Measurements from ENCODE around the gene PKD2L1. TPM values are rescaled to one million over a fixed set of nuclear protein-coding genes. Genes with fewer than 3 reads are reported as not detected.

PKD2L1 gene
- total and polyA plus RNA-seq, 2 of the 8 experiments (the other 6 are each of a cell fraction or from before 2014, with no cell fraction given), result 0.20 to 0.33 TPM

- H3K23ac ChIP-seq (ENCODE audit: insufficient read length), result no peak overlapping the region
- no peak overlapping the region for H3K4me2 ChIP-seq (ENCODE audit: insufficient read depth in 1 of 2, low read depth in 2 of 2, low read length in 2 of 2)
- H2BK120ac ChIP-seq (replicated peaks; ENCODE audit: low read depth, low read length), result no peak overlapping the region
- 88% methylated on average over 3 of the region's 3 CpGs; no CpG with 5 or more reads in 1 of the 2 experiments for WGBS, 2 experiments (ENCODE audit: extremely low coverage in 1 of 2, insufficient coverage in 1 of 2, insufficient read length in 1 of 2, insufficient replicate concordance in 2 of 2, low coverage in 1 of 2, low lambda C conversion rate in 2 of 2, missing lambda C conversion rate in 1 of 2)
- no peak for FAIRE-seq
- H3K14ac ChIP-seq (ENCODE audit: insufficient read length), result no peak overlapping the region
- peaks cover 3 to 44% (median 18%) of the 10 kb centered on the region in 4 experiments; a peak in 7 of 8 replicates for H3K36me3 ChIP-seq (ENCODE audit: control insufficient read depth in 2 of 4, insufficient read depth in 4 of 4, low read length in 3 of 4)
- no peak overlapping the region for H3K4ac ChIP-seq (replicated peaks; ENCODE audit: insufficient read length, low read depth, low read length)
- no peak overlapping the region for H2BK12ac ChIP-seq (ENCODE audit: low read depth, low read length)
- H3K27ac ChIP-seq (ENCODE audit: low read depth, low read length), result no peak overlapping the region
- no peak overlapping the region for H2BK5ac ChIP-seq (ENCODE audit: low read depth, low read length)
- ChIA-PET POLR2A (ENCODE audit: partially characterized antibody) (interaction anchor here (1.4 to 1.5 kb wide), 3 partner anchors 8 to 13 kb away, joined by 3 to 4 read pairs (median 3); no protein-coding TSS in a partner anchor), CTCF (ENCODE audit: partially characterized antibody) (interaction anchor here (1.0 to 1.4 kb wide), 3 partner anchors 12 to 87 kb away, joined by 3 to 5 read pairs (median 3); no protein-coding TSS in a partner anchor)
- no peaks in the 10 kb centered on the region for H3K79me1 ChIP-seq (ENCODE audit: low read depth, low read length)
- H3K9me3 ChIP-seq (ENCODE audit: insufficient read depth in 2 of 2, low read depth in 1 of 2, low read length in 1 of 2), result no peaks in the 10 kb centered on the region
- H2BK20ac ChIP-seq (ENCODE audit: low read length), result no peak overlapping the region
- no peak overlapping the region for H4K91ac ChIP-seq (replicated peaks; ENCODE audit: insufficient read length, low read length)
- H3K9ac ChIP-seq (replicated peaks in 1 of 4; ENCODE audit: extremely low read depth in 1 of 4, low read depth in 3 of 4, low read length in 3 of 4), result no peak overlapping the region
- H4K8ac ChIP-seq (ENCODE audit: extremely low read depth, insufficient read depth, low read length), result no peak overlapping the region
- no peak overlapping the region for H3K56ac ChIP-seq (replicated peaks; ENCODE audit: insufficient read length, low read depth, low read length)
- no peak overlapping the region for H2AK5ac ChIP-seq (ENCODE audit: low read depth, low read length)
- H3K4me1 ChIP-seq (replicated peaks in 1 of 4; ENCODE audit: control insufficient read depth in 3 of 4, insufficient read depth in 4 of 4, low read length in 3 of 4), result no peaks in the 10 kb centered on the region
- no peaks in the 10 kb centered on the region for H3K27me3 ChIP-seq (replicated peaks in 1 of 4; ENCODE audit: control insufficient read depth in 3 of 4, extremely low read depth in 1 of 4, insufficient read depth in 3 of 4, low read length in 3 of 4)
- TF ChIP-seq CBX5 (IDR thresholded peaks at IDR 0.05; ENCODE audit: low read depth, low read length), result no peak
- TF ChIP-seq GTF2F1 (IDR thresholded peaks at IDR 0.05; ENCODE audit: borderline replicate concordance, low read depth, low read length), result no peak
- no peak for TF ChIP-seq CTBP2 (IDR thresholded peaks at IDR 0.05; ENCODE audit: borderline replicate concordance, insufficient read depth, insufficient read length, low read length)
- TF ChIP-seq E2F6 (IDR thresholded peaks at IDR 0.05), result no peak
- TF ChIP-seq CHD2 (IDR thresholded peaks at IDR 0.05; ENCODE audit: low read length), result no peak
- TF ChIP-seq ATF3 (IDR thresholded peaks at IDR 0.05; ENCODE audit: insufficient read depth, low read depth, low read length), result no peak
- no peak for TF ChIP-seq SP1 (IDR thresholded peaks at IDR 0.05; ENCODE audit: low read depth, low read length)
- no peak for TF ChIP-seq TAF7 (optimal IDR thresholded peaks at IDR 0.05; ENCODE audit: borderline replicate concordance, low read depth, low read length)
- TF ChIP-seq JUND (IDR thresholded peaks at IDR 0.05; ENCODE audit: low read length), result no peak
- no peak overlapping the region for H2AFZ ChIP-seq (ENCODE audit: low read length)
- H4K20me1 ChIP-seq (replicated peaks in 1 of 2; ENCODE audit: control insufficient read depth in 1 of 2, insufficient read depth in 2 of 2, low read length in 2 of 2), result peaks cover 0 to 1% of the 10 kb centered on the region in 2 experiments
- no peaks in the 10 kb centered on the region for H3K23me2 ChIP-seq (ENCODE audit: low read depth, low read length)
- H3K79me2 ChIP-seq (ENCODE audit: control insufficient read depth in 1 of 2, insufficient read depth in 2 of 2, low read length in 2 of 2), result no peaks in the 10 kb centered on the region
- H3K18ac ChIP-seq (ENCODE audit: extremely low read depth, low read length), result no peak overlapping the region
- H4K5ac ChIP-seq (ENCODE audit: insufficient read length, low read depth, low read length), result no peak overlapping the region
- no peak overlapping the region for H3K4me3 ChIP-seq (ENCODE audit: extremely low read depth in 1 of 4, insufficient read depth in 2 of 4, low read depth in 3 of 4, low read length in 4 of 4)
- no peak overlapping the region for H2BK15ac ChIP-seq (ENCODE audit: low read length)
- no peak for DNase-seq (ENCODE audit: low read depth in 1 of 2, low spot score in 2 of 2)
These were observed 75.8 kb downstream of the PKD2L1 start for GRCh38 chr10:100254191-100254590.

Measured in H1 (cell line).